Measurements from ENCODE around the gene DCUN1D4.

DNA sequence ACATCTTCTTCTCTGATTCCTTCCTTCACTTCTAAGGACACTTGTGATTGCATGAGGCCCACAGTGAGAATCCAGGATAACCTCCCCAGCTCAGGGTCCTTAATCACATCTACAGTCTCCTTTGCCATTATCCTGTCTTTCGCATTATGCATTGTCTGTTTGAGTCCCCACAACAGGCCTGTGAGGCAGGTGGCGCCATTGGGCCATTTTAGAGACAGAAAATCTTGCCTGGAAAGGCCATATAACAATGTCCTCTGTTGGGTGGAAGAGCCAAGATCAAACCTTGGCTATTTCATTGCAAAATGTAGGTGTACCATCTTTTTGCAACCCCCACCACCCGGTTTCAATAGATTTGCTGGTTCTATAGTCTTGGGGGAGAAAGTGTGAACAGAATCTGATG lies 11.8 kb upstream of the DCUN1D4 start:
- TF ChIP-seq, protein P1, sequence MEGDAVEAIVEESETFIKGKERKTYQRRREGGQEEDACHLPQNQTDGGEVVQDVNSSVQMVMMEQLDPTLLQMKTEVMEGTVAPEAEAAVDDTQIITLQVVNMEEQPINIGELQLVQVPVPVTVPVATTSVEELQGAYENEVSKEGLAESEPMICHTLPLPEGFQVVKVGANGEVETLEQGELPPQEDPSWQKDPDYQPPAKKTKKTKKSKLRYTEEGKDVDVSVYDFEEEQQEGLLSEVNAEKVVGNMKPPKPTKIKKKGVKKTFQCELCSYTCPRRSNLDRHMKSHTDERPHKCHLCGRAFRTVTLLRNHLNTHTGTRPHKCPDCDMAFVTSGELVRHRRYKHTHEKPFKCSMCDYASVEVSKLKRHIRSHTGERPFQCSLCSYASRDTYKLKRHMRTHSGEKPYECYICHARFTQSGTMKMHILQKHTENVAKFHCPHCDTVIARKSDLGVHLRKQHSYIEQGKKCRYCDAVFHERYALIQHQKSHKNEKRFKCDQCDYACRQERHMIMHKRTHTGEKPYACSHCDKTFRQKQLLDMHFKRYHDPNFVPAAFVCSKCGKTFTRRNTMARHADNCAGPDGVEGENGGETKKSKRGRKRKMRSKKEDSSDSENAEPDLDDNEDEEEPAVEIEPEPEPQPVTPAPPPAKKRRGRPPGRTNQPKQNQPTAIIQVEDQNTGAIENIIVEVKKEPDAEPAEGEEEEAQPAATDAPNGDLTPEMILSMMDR (IDR thresholded peaks at IDR 0.05; ENCODE audit: low read depth, low read length, poor library complexity, severe bottlenecking), result peak; percentile 83
- TF ChIP-seq EZH2phosphoT487 (IDR thresholded peaks at IDR 0.05; ENCODE audit: borderline replicate concordance, low read length), result no peak
